Peyer's patch (tissue), 4 donors: ENCODE measurements around the gene SLC25A21.

Source experiments
- CTCF ChIP-seq, 6 experiments: fragments of 450-650 bp in 4 of 6; fragments of 200-600 bp in 2 of 6; sonication (generic) in 1 of 6; IDR thresholded peaks; one replicate each; pipeline ENCODE4 v1.5.1; 2017 to 2019; ENCODE audit warnings: antibody characterized with exemption in 6 of 6, mild to moderate bottlenecking in 3 of 6, moderate library complexity in 1 of 6
- POLR2A ChIP-seq, 2 donors: fragments of 450-650 bp; IDR thresholded peaks; one replicate each; pipeline ENCODE4 v1.5.1; 2017; ENCODE audit warnings: antibody characterized with exemption in 2 of 2, mild to moderate bottlenecking in 2 of 2, moderate library complexity in 2 of 2

GRCh38 chr14:36747411-36748184 lies 424.8 kb downstream of the SLC25A21 start:
- TF ChIP-seq POLR2A (IDR thresholded peaks at IDR 0.05) (no peak), CTCF (IDR thresholded peaks at IDR 0.05) (peak in 2 of 6 experiments; percentile 19 to 26)
